A673 (cell line): ENCODE results near the gene GNA14.

ENCODE experiments used
- EZH2 ChIP-seq: fragments of 200-600 bp; sonication (generic); IDR thresholded peaks from 2 replicates; pipeline ENCODE4 v1.6.1; 2017; ENCODE audit warnings: borderline replicate concordance, low read depth, mild to moderate bottlenecking, mixed read lengths, antibody characterized with exemption, low read length; ENCODE audit not compliant: poor library complexity, severe bottlenecking
- TF ChIP-seq, protein P1 (sequence below): fragments of 300-800, 200-600 bp; sonication (generic); conservative IDR thresholded peaks from 2 replicates; pipeline ENCODE4 v1.5.1; 2017; ENCODE audit warnings: low read depth, mild to moderate bottlenecking, antibody characterized with exemption, low read length, moderate library complexity, mixed read lengths

DNA sequence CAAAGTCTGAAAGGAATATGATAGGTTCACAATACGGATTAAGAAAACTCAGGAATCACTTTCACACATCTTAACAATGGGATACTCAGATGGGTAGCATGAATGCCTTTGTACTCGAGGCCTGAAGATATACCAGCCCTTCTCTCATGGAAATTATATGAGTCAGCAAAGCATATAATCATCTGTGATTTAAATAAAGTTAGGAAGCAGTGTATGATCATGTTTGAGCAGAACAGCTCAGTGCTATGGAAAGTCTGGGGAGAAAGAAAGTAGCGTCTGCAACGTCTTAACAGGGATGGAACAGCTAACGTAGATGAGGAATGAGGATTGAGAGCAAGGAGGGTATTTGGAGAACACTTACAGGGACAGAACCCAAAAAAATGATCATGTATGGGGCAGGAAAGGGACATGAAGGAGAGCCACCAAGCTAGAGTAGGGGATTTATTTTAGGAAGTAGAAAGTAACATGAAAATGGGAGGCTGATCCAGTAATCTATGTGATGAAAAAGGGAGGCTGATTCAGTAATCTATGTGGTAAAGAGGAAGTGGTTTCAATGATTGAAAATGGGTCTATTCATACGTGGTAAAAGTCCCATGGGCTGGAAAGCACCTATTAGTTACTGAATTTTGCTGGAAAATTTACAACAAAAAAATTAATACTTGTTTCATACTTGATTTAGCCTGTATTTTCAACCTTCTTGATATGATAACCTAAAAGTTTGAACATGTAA, 85.9 kb downstream of the GNA14 start:
- TF ChIP-seq EZH2, result no peak
- TF ChIP-seq, protein P1, sequence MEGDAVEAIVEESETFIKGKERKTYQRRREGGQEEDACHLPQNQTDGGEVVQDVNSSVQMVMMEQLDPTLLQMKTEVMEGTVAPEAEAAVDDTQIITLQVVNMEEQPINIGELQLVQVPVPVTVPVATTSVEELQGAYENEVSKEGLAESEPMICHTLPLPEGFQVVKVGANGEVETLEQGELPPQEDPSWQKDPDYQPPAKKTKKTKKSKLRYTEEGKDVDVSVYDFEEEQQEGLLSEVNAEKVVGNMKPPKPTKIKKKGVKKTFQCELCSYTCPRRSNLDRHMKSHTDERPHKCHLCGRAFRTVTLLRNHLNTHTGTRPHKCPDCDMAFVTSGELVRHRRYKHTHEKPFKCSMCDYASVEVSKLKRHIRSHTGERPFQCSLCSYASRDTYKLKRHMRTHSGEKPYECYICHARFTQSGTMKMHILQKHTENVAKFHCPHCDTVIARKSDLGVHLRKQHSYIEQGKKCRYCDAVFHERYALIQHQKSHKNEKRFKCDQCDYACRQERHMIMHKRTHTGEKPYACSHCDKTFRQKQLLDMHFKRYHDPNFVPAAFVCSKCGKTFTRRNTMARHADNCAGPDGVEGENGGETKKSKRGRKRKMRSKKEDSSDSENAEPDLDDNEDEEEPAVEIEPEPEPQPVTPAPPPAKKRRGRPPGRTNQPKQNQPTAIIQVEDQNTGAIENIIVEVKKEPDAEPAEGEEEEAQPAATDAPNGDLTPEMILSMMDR, result no peak
